ENCODE data around the gene MOCS3.

DNA sequence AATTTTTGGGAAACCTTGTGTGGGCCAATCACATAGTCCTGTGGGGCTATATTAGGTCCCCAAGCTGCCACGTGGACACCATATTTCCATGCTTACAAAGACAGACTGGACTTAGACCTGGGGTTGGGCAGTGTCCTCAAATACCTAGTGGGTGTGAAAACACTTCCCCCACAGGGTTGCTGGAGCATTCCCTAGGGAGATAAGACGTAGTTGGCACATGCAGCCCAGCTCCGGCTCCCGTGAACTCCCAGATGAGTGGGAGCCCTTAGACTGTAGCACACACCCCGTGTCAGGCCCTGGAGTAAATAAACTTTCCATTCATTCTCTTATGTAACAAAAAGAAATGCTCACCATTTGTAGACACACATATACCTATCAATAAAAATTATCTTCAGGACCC, 50.1 kb downstream of the MOCS3 start:
- TF ChIP-seq EZH2 (IDR thresholded peaks at IDR 0.05), result no peak
- no peak for TF ChIP-seq POLR2AphosphoS5 (IDR thresholded peaks at IDR 0.05; ENCODE audit: borderline replicate concordance, low read depth, low read length)
- TF ChIP-seq FOXP2 (optimal IDR thresholded peaks at IDR 0.05; ENCODE audit: control extremely low read depth, extremely low read length, insufficient read depth), result no peak

All from SK-N-MC (cell line).